ENCODE data around the gene PNMA8A.

The PNMA8A gene

GRCh38 chr19:46471116-46471733 is at the start of gene PNMA8A:
TSS of gene PNMA8A (minus strand) at chr19:46471563. CDS start at chr19:46471035, 528 bp downstream.
- peak within 1 kb of the TSS; percentile 49 for H3K4me3 ChIP-seq (replicated peaks; ENCODE audit: low read depth, low read length)

GRCh38 chr19:46520616-46521015 is 49.3 kb upstream of the PNMA8A start:
- H3K4me3 ChIP-seq (replicated peaks; ENCODE audit: low read depth, low read length) = no peak overlapping the region
- no peak for DNase-seq (ENCODE audit: extremely low read depth, low read depth)

More at GRCh38 chr19:46471116-46471733, at the start of gene PNMA8A:
- DNase-seq (ENCODE audit: extremely low read depth, low read depth) = no peak
- TF ChIP-seq CTCF (IDR thresholded peaks at IDR 0.05; ENCODE audit: low read depth, low read length, missing control alignments) = no peak

DNA sequence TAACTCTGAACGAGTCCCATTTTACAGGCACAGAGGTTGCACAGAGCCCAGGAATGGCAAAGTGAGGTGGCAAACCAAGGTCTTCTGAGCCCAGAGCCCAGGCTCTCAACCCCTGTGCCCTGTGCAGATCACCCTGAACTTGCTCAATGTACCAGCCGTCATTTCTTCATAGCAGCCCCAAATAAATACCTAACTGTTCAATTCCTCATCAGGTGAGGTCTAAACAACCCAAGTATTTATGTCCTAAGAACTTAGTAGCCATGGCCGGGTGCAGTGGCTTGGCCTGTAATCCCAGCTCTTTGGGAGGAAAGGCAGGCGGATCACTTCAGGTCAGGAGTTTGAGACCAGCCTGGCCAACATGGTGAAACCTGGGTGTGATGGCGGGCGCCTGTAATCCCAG is 46.1 kb upstream of the PNMA8A start:
- no peak for TF ChIP-seq CTCF (IDR thresholded peaks at IDR 0.05; ENCODE audit: low read depth, low read length, missing control alignments)
- no peak for DNase-seq (ENCODE audit: extremely low read depth, low read depth)

More at GRCh38 chr19:46520616-46521015, 49.3 kb upstream of the PNMA8A start:
- no peak for TF ChIP-seq CTCF (IDR thresholded peaks at IDR 0.05; ENCODE audit: low read depth, low read length, missing control alignments)

DNA sequence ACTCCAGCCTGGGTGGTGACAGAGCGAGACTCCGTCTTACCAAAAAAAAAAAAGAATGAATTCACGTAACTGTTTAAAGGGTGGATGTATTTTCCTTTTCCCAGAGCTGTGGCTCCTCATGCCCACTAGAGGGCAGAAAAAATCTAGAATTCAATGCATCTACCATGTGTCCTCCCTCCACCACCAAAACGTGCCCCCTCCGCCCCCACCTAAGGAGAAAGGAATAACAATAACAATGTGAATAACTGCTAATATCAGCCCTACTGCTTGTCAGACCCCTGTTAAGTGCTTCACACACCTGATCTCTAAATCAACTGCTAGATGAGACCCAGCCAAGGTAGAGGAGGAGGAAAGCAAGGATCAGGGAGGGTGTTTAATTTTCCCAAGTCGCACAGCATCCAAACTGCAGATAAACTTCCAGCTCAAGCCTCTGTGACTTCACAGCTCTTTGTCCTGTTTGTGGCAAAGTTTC is 44.6 kb upstream of the PNMA8A start:
- H3K4me3 ChIP-seq (replicated peaks; ENCODE audit: low read depth, low read length) = no peak overlapping the region
- peak; percentile 67 for TF ChIP-seq CTCF (IDR thresholded peaks at IDR 0.05; ENCODE audit: low read depth, low read length, missing control alignments)
- DNase-seq (ENCODE audit: extremely low read depth, low read depth) = peak; percentile 27

More for the DNA sequence above, 46.1 kb upstream of the PNMA8A start:
- no peak overlapping the region for H3K4me3 ChIP-seq (replicated peaks; ENCODE audit: low read depth, low read length)

DNA sequence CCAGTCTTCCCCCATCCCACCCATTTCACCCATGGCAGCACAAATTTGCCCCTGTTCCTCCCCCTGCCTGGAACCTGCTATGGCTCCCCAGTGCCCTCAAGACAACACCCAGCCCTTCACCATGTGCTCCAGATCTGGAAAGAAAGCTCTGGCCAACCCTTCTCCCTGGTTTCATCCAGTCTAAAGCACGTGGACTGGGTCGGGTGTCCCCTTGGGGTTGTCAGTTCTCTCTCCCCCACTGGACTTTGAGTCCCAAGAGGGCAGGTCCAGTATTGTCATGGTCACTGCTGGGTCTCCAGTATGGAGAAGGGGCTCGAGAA is 43.9 kb upstream of the PNMA8A start:
- TF ChIP-seq CTCF (IDR thresholded peaks at IDR 0.05; ENCODE audit: low read depth, low read length, missing control alignments) = no peak
- DNase-seq (ENCODE audit: extremely low read depth, low read depth) = no peak

GRCh38 chr19:46514589-46515289 is 43.4 kb upstream of the PNMA8A start:
- TF ChIP-seq CTCF (IDR thresholded peaks at IDR 0.05; ENCODE audit: low read depth, low read length, missing control alignments) = no peak
- DNase-seq (ENCODE audit: extremely low read depth, low read depth) = no peak
- no peak overlapping the region for H3K4me3 ChIP-seq (replicated peaks; ENCODE audit: low read depth, low read length)

More for the DNA sequence above, 43.9 kb upstream of the PNMA8A start:
- H3K4me3 ChIP-seq (replicated peaks; ENCODE audit: low read depth, low read length) = no peak overlapping the region

Data from HFF-Myc (cell line).